Measurements from ENCODE around the gene SPRED2. TPM values are rescaled to one million over a fixed set of nuclear protein-coding genes. Genes with fewer than 3 reads are reported as not detected.

The SPRED2 gene
- total and polyA plus RNA-seq, 8 donors = 6.4 to 23.3 (median 11.5) TPM

- H3K4me3 ChIP-seq = no peak overlapping the region
- WGBS, 5 donors = 98 to 99% (median 98%) methylated on average over 19 to 24 of the region's 24 CpGs
- no peaks in the 10 kb centered on the region for H3K27me3 ChIP-seq
- peaks cover 22 to 40% (median 32%) of the 10 kb centered on the region in 4 donors for H3K4me1 ChIP-seq
- no peaks in the 10 kb centered on the region for H3K9me3 ChIP-seq
- H3K27ac ChIP-seq = no peak overlapping the region
- peaks cover 17 to 64% (median 52%) of the 10 kb centered on the region in 4 donors for H3K36me3 ChIP-seq
- no peak for DNase-seq
- intact Hi-C loops (cut with DNase I; ENCODE audit: low total_unique reads) = no loop called here
- TF ChIP-seq POLR2A (IDR thresholded peaks at IDR 0.05) (no peak), EP300 (IDR thresholded peaks at IDR 0.05) (no peak), POLR2AphosphoS5 (IDR thresholded peaks at IDR 0.05) (no peak), CTCF (IDR thresholded peaks at IDR 0.05) (no peak)
Observed at GRCh38 chr2:65313954-65314256, 118.5 kb downstream of the SPRED2 start.

- H3K9me3 ChIP-seq = no peaks in the 10 kb centered on the region
- TF ChIP-seq CTCF (IDR thresholded peaks at IDR 0.05) (no peak), POLR2A (IDR thresholded peaks at IDR 0.05) (no peak), EP300 (IDR thresholded peaks at IDR 0.05) (no peak), POLR2AphosphoS5 (IDR thresholded peaks at IDR 0.05) (no peak)
- H3K27me3 ChIP-seq = no peaks in the 10 kb centered on the region
- 91 to 96% (median 94%) methylated on average over 52 of the region's 52 CpGs for WGBS, 5 donors
- peaks cover 17 to 64% (median 52%) of the 10 kb centered on the region in 4 donors for H3K36me3 ChIP-seq
- no peak for DNase-seq
- intact Hi-C loops (cut with DNase I; ENCODE audit: low total_unique reads) = no loop called here
- no peak overlapping the region for H3K4me3 ChIP-seq
- H3K27ac ChIP-seq = peak overlapping the region in 1 of 5 donors; percentile 6
- peaks cover 22 to 40% (median 32%) of the 10 kb centered on the region in 4 donors for H3K4me1 ChIP-seq
Observed at GRCh38 chr2:65313126-65313953, 119.1 kb downstream of the SPRED2 start.

GRCh38 chr2:65311596-65311995 is 120.8 kb downstream of the SPRED2 start:
- TF ChIP-seq EP300 (IDR thresholded peaks at IDR 0.05) (no peak), POLR2AphosphoS5 (IDR thresholded peaks at IDR 0.05) (no peak)
- H3K4me1 ChIP-seq = peaks cover 16 to 40% (median 27%) of the 10 kb centered on the region in 4 donors
- intact Hi-C loops (cut with DNase I; ENCODE audit: low total_unique reads) = no loop called here
- peak overlapping the region in 2 of 5 donors; percentile 46 to 68 for H3K27ac ChIP-seq
- H3K27me3 ChIP-seq = no peaks in the 10 kb centered on the region
- H3K4me3 ChIP-seq = no peak overlapping the region
- no peak for DNase-seq
- peaks cover 17 to 69% (median 51%) of the 10 kb centered on the region in 4 donors for H3K36me3 ChIP-seq
- no peaks in the 10 kb centered on the region for H3K9me3 ChIP-seq
- WGBS, 5 donors = 85 to 95% (median 92%) methylated on average over 7 of the region's 7 CpGs

GRCh38 chr2:65311049-65311448 is 121.3 kb downstream of the SPRED2 start:
- H3K4me3 ChIP-seq = no peak overlapping the region
- DNase-seq = no peak
- TF ChIP-seq EP300 (IDR thresholded peaks at IDR 0.05) (no peak), CTCF (IDR thresholded peaks at IDR 0.05) (no peak), POLR2AphosphoS5 (IDR thresholded peaks at IDR 0.05) (no peak), POLR2A (IDR thresholded peaks at IDR 0.05) (no peak)
- H3K36me3 ChIP-seq = peaks cover 12 to 63% (median 46%) of the 10 kb centered on the region in 4 donors
- peak overlapping the region in 2 of 5 donors; percentile 68 to 70 for H3K27ac ChIP-seq
- 74 to 86% (median 79%) methylated on average over 6 of the region's 6 CpGs for WGBS, 5 donors
- no peaks in the 10 kb centered on the region for H3K9me3 ChIP-seq
- H3K4me1 ChIP-seq = peaks cover 11 to 34% (median 22%) of the 10 kb centered on the region in 4 donors
- H3K27me3 ChIP-seq = no peaks in the 10 kb centered on the region
- intact Hi-C loops (cut with DNase I; ENCODE audit: low total_unique reads) = no loop called here

- Histone ChIP-seq H3K27me3 (no peaks in the 10 kb centered on the region), H3K9me3 (no peaks in the 10 kb centered on the region), H3K36me3 (peaks cover 11 to 50% (median 38%) of the 10 kb centered on the region in 4 donors), H3K4me3 (no peak overlapping the region), H3K4me1 (peaks cover 0 to 21% (median 9%) of the 10 kb centered on the region in 4 donors), H3K27ac (peak overlapping the region; percentile 1 to 70 (median 62))
- TF ChIP-seq POLR2AphosphoS5 (IDR thresholded peaks at IDR 0.05) = no peak
- no peak for TF ChIP-seq CTCF (IDR thresholded peaks at IDR 0.05)
- TF ChIP-seq POLR2A (IDR thresholded peaks at IDR 0.05) = no peak
- no peak for TF ChIP-seq EP300 (IDR thresholded peaks at IDR 0.05)
- 33 to 67% (median 60%) methylated on average over 8 of the region's 8 CpGs for WGBS, 5 donors
- intact Hi-C loops (cut with DNase I; ENCODE audit: low total_unique reads) = no loop called here
- DNase-seq = peak; percentile 48 to 65
Observed at GRCh38 chr2:65309699-65310098, 122.7 kb downstream of the SPRED2 start.

Measured in stomach (tissue), 9 donors.